Panc1 (cell line): Measurements from ENCODE around the gene SLC17A5. TPM values are rescaled to one million over a fixed set of nuclear protein-coding genes. Genes with fewer than 3 reads are reported as not detected.

Source experiments
- ATAC-seq: fragments of 200-7000 bp; cut with Tn5 transposase; 2 replicates; pipeline ENCODE4 v1.9.1; 2020; ENCODE audit warnings: mild to moderate bottlenecking, moderate library complexity
- BruUV-seq: library from RNA; stranded (reverse); fragments of 400-500 nt; replicated peaks from 2 replicates; lab custom pipeline; 2021; lab: Mats Ljungman, UMichigan
- CTCF ChIA-PET: fragments of 300-600 bp; sonication (Branson Sonifier 250); formaldehyde crosslinking; loops from one replicate; lab custom pipeline; 2022; ENCODE audit warnings: antibody characterized with exemption; lab: Charles Lee
- POLR2A ChIA-PET: fragments of 300-600 bp; sonication (Branson Sonifier 250); formaldehyde crosslinking; loops from one replicate; lab custom pipeline; 2022; ENCODE audit warnings: antibody characterized with exemption; lab: Charles Lee
- DNase-seq: peaks from one replicate; pipeline ENCODE4 v3.0.0-alpha.2; 2010; ENCODE audit warnings: low read depth, low spot score
- H3K27ac ChIP-seq: 2 replicates; pipeline ENCODE4 v1.5.1; 2011; ENCODE audit warnings: mild to moderate bottlenecking, low read length, inconsistent platforms
- H3K27me3 ChIP-seq: fragments of 200-500 bp; sonication (Bioruptor generic); 2 replicates; pipeline ENCODE4 v1.6.0; 2014; ENCODE audit warnings: low read length, inconsistent platforms; ENCODE audit not compliant: control insufficient read depth, insufficient read depth
- H3K36me3 ChIP-seq: fragments of 200-500 bp; sonication (Bioruptor generic); 2 replicates; pipeline ENCODE4 v1.5.1; 2014; ENCODE audit warnings: inconsistent platforms, mild to moderate bottlenecking, low read length, moderate library complexity; ENCODE audit not compliant: control insufficient read depth, insufficient read depth
- H3K4me1 ChIP-seq: 2 replicates; pipeline ENCODE4 v1.5.1; 2011; ENCODE audit warnings: inconsistent platforms, mild to moderate bottlenecking, low read length, moderate library complexity; ENCODE audit not compliant: control insufficient read depth, insufficient read depth
- H3K4me3 ChIP-seq, 2 experiments: 2 replicates each; pipeline ENCODE4 v1.5.1; 2011 to 2012; ENCODE audit warnings: low read depth in 2 of 2, low read length in 2 of 2, mild to moderate bottlenecking in 2 of 2, inconsistent platforms in 1 of 2, moderate library complexity in 1 of 2
- H3K9me3 ChIP-seq: fragments of 200-500 bp; sonication (Bioruptor generic); 2 replicates; pipeline ENCODE4 v1.5.1; 2014; ENCODE audit warnings: low read depth, mild to moderate bottlenecking, inconsistent platforms, low read length, moderate library complexity; ENCODE audit not compliant: control insufficient read depth, insufficient read depth
- CTCF ChIP-seq: fragments of 450-650 bp; IDR thresholded peaks from 2 replicates; pipeline ENCODE4 v1.5.1; 2017; ENCODE audit warnings: mild to moderate bottlenecking
- POLR2AphosphoS5 ChIP-seq: IDR thresholded peaks from 2 replicates; pipeline ENCODE4 v1.6.1; 2012; ENCODE audit warnings: mild to moderate bottlenecking, low read depth, low read length, moderate library complexity
- REST ChIP-seq, 2 experiments: IDR thresholded peaks; 2 replicates each; pipeline ENCODE4 v1.6.1; 2011 to 2012; ENCODE audit warnings: low read depth in 2 of 2, control low read depth in 1 of 2, low read length in 1 of 2, mild to moderate bottlenecking in 1 of 2, moderate library complexity in 1 of 2; ENCODE audit not compliant: insufficient read depth in 1 of 2
- SIN3A ChIP-seq: IDR thresholded peaks from 2 replicates; pipeline ENCODE4 v1.6.1; 2012; ENCODE audit warnings: low read depth, mild to moderate bottlenecking, low read length, moderate library complexity, borderline replicate concordance; ENCODE audit not compliant: insufficient read depth
- TCF7L2 ChIP-seq: IDR thresholded peaks from 2 replicates; pipeline ENCODE4 v1.6.1; 2011; ENCODE audit warnings: mild to moderate bottlenecking, low read depth, low read length, inconsistent platforms
- in situ Hi-C: cut with HindIII; loops from 2 replicates; pipeline ENCODE4 v1.10.0; 2016; ENCODE audit warnings: low sequenced_read_pairs, low pct_unique_long_range_greater_than_20kb
- intact Hi-C: fragments of 100-400 bp; cut with micrococcal nuclease; formaldehyde crosslinking; loops from one replicate; pipeline ENCODE4 v1.10.0; 2022; ENCODE audit not compliant: unreplicated experiment
- total RNA-seq: library from RNA; stranded (reverse); gene quantifications from one replicate; pipeline ENCODE4 v1.2.1, GENCODE V29; 2021; ENCODE audit not compliant: unreplicated experiment

SLC17A5 gene
- total RNA-seq, 1 experiment from 2014 or later: 20.6 TPM

- intact Hi-C loops (no loop called here), in situ Hi-C loops (no loop called here)
- Histone ChIP-seq H3K4me3 (no peak overlapping the region), H3K27me3 (no peaks in the 10 kb centered on the region), H3K4me1 (peaks cover 16% of the 10 kb centered on the region), H3K27ac (no peak overlapping the region), H3K9me3 (no peaks in the 10 kb centered on the region), H3K36me3 (no peaks in the 10 kb centered on the region)
- TF ChIP-seq CTCF (no peak), REST (IDR thresholded peaks at IDR 0.05; ENCODE audit: insufficient read depth in 1 of 2, low read depth in 2 of 2, low read length in 1 of 2) (no peak), SIN3A (no peak), TCF7L2 (no peak), POLR2AphosphoS5 (no peak)
- CTCF ChIA-PET: no interaction called here
- ATAC-seq (no peak), DNase-seq (no peak)
- no TSS peak for BruUV-seq
- POLR2A ChIA-PET: no interaction called here
These were observed 3.4 kb upstream of the SLC17A5 start for GRCh38 chr6:73657201-73657600.

GRCh38 chr6:73656531-73657145 is 2.8 kb upstream of the SLC17A5 start:
- CTCF ChIA-PET: no interaction called here

More at GRCh38 chr6:73656531-73657145, 2.8 kb upstream of the SLC17A5 start:
- peaks cover 21% of the 10 kb centered on the region for H3K4me1 ChIP-seq
- intact Hi-C loops (no loop called here), in situ Hi-C loops (no loop called here)
- no peak for TF ChIP-seq POLR2AphosphoS5
- TF ChIP-seq CTCF: no peak
- no peak for TF ChIP-seq TCF7L2
- TF ChIP-seq REST (IDR thresholded peaks at IDR 0.05; ENCODE audit: insufficient read depth in 1 of 2, low read depth in 2 of 2, low read length in 1 of 2): no peak
- TF ChIP-seq SIN3A: no peak
- no peak for ATAC-seq
- H3K27ac ChIP-seq: no peak overlapping the region
- no TSS peak for BruUV-seq
- H3K27me3 ChIP-seq: no peaks in the 10 kb centered on the region
- POLR2A ChIA-PET: no interaction called here
- no peak overlapping the region for H3K4me3 ChIP-seq
- no peaks in the 10 kb centered on the region for H3K36me3 ChIP-seq
- no peaks in the 10 kb centered on the region for H3K9me3 ChIP-seq
- no peak for DNase-seq
